ENCODE results near the gene PLCB4. TPM values are rescaled to one million over a fixed set of nuclear protein-coding genes. Genes with fewer than 3 reads are reported as not detected.

PLCB4 gene
- total and polyA plus RNA-seq, 2 experiments from 2014 or later, result 6.5 to 16.1 TPM

DNA sequence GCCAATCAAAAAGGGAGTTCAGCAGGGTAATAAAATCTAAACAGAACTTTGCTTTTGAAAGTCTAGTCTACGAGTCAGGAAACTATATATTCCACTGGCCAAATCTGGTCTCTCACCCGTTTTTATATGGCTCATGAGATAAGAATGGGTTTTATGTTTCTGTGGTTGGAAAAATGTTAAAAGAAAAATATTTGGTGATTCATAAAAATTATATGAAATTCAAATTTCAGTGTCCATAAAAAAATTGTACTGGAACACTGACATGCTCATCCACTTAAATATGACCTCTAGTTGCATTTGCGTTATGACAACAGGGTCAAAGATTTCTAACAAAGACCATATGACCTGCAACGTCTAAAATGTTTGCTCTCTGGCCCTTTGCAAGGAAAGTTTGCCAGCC lies 423.2 kb downstream of the PLCB4 start:
- H3K4me1 Mint-ChIP-seq, result no peaks in the 10 kb centered on the region
- Histone ChIP-seq H3F3A (replicated peaks; ENCODE audit: low read depth) (no peaks in the 10 kb centered on the region), H3K36me3 (ENCODE audit: insufficient read depth) (no peaks in the 10 kb centered on the region), H3K27ac (ENCODE audit: low read depth) (no peak overlapping the region), H4K20me1 (replicated peaks; ENCODE audit: insufficient read depth) (no peaks in the 10 kb centered on the region), H3K27me3 (ENCODE audit: insufficient read depth) (no peaks in the 10 kb centered on the region), H3K79me2 (replicated peaks; ENCODE audit: insufficient read depth) (no peaks in the 10 kb centered on the region), H3K9me2 (ENCODE audit: insufficient read depth) (peaks cover 21% of the 10 kb centered on the region; the same call in 1 of the 2 replicates), H3K4me3 (no peak overlapping the region), H2AFZ (no peak overlapping the region), H3K4me1 (ENCODE audit: insufficient read depth) (no peaks in the 10 kb centered on the region), H3K4me2 (no peak overlapping the region)
- no peak overlapping the region for H3K4me3 Mint-ChIP-seq
- H3K9me3 Mint-ChIP-seq, result no peaks in the 10 kb centered on the region
- DNase-seq (ENCODE audit: low spot score) (no peak), ATAC-seq (no peak)
- no peak overlapping the region for H3K27ac Mint-ChIP-seq
- no peak for TF ChIP-seq STAT1 (IDR thresholded peaks at IDR 0.05; ENCODE audit: unreplicated experiment)
- TF ChIP-seq, protein P1, sequence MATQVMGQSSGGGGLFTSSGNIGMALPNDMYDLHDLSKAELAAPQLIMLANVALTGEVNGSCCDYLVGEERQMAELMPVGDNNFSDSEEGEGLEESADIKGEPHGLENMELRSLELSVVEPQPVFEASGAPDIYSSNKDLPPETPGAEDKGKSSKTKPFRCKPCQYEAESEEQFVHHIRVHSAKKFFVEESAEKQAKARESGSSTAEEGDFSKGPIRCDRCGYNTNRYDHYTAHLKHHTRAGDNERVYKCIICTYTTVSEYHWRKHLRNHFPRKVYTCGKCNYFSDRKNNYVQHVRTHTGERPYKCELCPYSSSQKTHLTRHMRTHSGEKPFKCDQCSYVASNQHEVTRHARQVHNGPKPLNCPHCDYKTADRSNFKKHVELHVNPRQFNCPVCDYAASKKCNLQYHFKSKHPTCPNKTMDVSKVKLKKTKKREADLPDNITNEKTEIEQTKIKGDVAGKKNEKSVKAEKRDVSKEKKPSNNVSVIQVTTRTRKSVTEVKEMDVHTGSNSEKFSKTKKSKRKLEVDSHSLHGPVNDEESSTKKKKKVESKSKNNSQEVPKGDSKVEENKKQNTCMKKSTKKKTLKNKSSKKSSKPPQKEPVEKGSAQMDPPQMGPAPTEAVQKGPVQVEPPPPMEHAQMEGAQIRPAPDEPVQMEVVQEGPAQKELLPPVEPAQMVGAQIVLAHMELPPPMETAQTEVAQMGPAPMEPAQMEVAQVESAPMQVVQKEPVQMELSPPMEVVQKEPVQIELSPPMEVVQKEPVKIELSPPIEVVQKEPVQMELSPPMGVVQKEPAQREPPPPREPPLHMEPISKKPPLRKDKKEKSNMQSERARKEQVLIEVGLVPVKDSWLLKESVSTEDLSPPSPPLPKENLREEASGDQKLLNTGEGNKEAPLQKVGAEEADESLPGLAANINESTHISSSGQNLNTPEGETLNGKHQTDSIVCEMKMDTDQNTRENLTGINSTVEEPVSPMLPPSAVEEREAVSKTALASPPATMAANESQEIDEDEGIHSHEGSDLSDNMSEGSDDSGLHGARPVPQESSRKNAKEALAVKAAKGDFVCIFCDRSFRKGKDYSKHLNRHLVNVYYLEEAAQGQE (IDR thresholded peaks at IDR 0.05; ENCODE audit: unreplicated experiment), result no peak
- TF ChIP-seq EZH2 (IDR thresholded peaks at IDR 0.05; ENCODE audit: low read depth, unreplicated experiment), result no peak
- no peak for TF ChIP-seq JUNB (IDR thresholded peaks at IDR 0.05; ENCODE audit: unreplicated experiment)
- TF ChIP-seq EZH2phosphoT487 (IDR thresholded peaks at IDR 0.05; ENCODE audit: unreplicated experiment), result no peak
- TF ChIP-seq ZNF114 (CRISPR knock-in tag; IDR thresholded peaks at IDR 0.05), result no peak
- TF ChIP-seq CREB1 (CRISPR knock-in tag; IDR thresholded peaks at IDR 0.05; ENCODE audit: low read depth), result no peak
- TF ChIP-seq, protein P2, sequence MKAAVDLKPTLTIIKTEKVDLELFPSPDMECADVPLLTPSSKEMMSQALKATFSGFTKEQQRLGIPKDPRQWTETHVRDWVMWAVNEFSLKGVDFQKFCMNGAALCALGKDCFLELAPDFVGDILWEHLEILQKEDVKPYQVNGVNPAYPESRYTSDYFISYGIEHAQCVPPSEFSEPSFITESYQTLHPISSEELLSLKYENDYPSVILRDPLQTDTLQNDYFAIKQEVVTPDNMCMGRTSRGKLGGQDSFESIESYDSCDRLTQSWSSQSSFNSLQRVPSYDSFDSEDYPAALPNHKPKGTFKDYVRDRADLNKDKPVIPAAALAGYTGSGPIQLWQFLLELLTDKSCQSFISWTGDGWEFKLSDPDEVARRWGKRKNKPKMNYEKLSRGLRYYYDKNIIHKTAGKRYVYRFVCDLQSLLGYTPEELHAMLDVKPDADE (IDR thresholded peaks at IDR 0.05), result no peak
- TF ChIP-seq POLR2AphosphoS5 (IDR thresholded peaks at IDR 0.05; ENCODE audit: low read depth), result no peak
- TF ChIP-seq ZNF331 (CRISPR knock-in tag; IDR thresholded peaks at IDR 0.05; ENCODE audit: low read depth), result no peak
- TF ChIP-seq, protein P3, sequence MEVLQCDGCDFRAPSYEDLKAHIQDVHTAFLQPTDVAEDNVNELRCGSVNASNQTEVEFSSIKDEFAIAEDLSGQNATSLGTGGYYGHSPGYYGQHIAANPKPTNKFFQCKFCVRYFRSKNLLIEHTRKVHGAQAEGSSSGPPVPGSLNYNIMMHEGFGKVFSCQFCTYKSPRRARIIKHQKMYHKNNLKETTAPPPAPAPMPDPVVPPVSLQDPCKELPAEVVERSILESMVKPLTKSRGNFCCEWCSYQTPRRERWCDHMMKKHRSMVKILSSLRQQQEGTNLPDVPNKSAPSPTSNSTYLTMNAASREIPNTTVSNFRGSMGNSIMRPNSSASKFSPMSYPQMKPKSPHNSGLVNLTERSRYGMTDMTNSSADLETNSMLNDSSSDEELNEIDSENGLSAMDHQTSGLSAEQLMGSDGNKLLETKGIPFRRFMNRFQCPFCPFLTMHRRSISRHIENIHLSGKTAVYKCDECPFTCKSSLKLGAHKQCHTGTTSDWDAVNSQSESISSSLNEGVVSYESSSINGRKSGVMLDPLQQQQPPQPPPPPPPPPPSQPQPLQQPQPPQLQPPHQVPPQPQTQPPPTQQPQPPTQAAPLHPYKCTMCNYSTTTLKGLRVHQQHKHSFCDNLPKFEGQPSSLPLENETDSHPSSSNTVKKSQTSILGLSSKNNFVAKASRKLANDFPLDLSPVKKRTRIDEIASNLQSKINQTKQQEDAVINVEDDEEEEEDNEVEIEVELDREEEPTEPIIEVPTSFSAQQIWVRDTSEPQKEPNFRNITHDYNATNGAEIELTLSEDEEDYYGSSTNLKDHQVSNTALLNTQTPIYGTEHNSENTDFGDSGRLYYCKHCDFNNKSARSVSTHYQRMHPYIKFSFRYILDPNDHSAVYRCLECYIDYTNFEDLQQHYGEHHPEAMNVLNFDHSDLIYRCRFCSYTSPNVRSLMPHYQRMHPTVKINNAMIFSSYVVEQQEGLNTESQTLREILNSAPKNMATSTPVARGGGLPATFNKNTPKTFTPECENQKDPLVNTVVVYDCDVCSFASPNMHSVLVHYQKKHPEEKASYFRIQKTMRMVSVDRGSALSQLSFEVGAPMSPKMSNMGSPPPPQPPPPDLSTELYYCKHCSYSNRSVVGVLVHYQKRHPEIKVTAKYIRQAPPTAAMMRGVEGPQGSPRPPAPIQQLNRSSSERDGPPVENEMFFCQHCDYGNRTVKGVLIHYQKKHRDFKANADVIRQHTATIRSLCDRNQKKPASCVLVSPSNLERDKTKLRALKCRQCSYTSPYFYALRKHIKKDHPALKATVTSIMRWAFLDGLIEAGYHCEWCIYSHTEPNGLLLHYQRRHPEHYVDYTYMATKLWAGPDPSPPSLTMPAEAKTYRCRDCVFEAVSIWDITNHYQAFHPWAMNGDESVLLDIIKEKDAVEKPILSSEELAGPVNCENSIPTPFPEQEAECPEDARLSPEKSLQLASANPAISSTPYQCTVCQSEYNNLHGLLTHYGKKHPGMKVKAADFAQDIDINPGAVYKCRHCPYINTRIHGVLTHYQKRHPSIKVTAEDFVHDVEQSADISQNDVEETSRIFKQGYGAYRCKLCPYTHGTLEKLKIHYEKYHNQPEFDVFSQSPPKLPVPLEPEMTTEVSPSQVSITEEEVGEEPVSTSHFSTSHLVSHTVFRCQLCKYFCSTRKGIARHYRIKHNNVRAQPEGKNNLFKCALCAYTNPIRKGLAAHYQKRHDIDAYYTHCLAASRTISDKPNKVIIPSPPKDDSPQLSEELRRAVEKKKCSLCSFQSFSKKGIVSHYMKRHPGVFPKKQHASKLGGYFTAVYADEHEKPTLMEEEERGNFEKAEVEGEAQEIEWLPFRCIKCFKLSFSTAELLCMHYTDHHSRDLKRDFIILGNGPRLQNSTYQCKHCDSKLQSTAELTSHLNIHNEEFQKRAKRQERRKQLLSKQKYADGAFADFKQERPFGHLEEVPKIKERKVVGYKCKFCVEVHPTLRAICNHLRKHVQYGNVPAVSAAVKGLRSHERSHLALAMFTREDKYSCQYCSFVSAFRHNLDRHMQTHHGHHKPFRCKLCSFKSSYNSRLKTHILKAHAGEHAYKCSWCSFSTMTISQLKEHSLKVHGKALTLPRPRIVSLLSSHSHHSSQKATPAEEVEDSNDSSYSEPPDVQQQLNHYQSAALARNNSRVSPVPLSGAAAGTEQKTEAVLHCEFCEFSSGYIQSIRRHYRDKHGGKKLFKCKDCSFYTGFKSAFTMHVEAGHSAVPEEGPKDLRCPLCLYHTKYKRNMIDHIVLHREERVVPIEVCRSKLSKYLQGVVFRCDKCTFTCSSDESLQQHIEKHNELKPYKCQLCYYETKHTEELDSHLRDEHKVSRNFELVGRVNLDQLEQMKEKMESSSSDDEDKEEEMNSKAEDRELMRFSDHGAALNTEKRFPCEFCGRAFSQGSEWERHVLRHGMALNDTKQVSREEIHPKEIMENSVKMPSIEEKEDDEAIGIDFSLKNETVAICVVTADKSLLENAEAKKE (CRISPR knock-in tag; IDR thresholded peaks at IDR 0.05), result no peak
- TF ChIP-seq, protein P4, sequence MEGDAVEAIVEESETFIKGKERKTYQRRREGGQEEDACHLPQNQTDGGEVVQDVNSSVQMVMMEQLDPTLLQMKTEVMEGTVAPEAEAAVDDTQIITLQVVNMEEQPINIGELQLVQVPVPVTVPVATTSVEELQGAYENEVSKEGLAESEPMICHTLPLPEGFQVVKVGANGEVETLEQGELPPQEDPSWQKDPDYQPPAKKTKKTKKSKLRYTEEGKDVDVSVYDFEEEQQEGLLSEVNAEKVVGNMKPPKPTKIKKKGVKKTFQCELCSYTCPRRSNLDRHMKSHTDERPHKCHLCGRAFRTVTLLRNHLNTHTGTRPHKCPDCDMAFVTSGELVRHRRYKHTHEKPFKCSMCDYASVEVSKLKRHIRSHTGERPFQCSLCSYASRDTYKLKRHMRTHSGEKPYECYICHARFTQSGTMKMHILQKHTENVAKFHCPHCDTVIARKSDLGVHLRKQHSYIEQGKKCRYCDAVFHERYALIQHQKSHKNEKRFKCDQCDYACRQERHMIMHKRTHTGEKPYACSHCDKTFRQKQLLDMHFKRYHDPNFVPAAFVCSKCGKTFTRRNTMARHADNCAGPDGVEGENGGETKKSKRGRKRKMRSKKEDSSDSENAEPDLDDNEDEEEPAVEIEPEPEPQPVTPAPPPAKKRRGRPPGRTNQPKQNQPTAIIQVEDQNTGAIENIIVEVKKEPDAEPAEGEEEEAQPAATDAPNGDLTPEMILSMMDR (conservative IDR thresholded peaks at IDR 0.05; ENCODE audit: low read depth in 2 of 2), result no peak
- no peak for TF ChIP-seq NANOG (IDR thresholded peaks at IDR 0.05; ENCODE audit: borderline replicate concordance)
- H3K36me3 Mint-ChIP-seq (ENCODE audit: low read depth), result no peaks in the 10 kb centered on the region
- H3K27me3 Mint-ChIP-seq (ENCODE audit: insufficient read depth, low read depth, poor library complexity), result peaks cover 4% of the 10 kb centered on the region

All from GM23338 (cell line).